Esophagus muscularis mucosa (tissue), 4 donors: Measurements from ENCODE around the gene DTWD1.

ENCODE experiments used
- EP300 ChIP-seq: sonication (generic); formaldehyde crosslinking; IDR thresholded peaks from one replicate; pipeline ENCODE4 v1.6.1; 2017; ENCODE audit warnings: antibody characterized with exemption
- POLR2A ChIP-seq: fragments of 450-650 bp; IDR thresholded peaks from one replicate; pipeline ENCODE4 v1.6.1; 2017; ENCODE audit warnings: antibody characterized with exemption, moderate library complexity, mild to moderate bottlenecking, low read depth
- POLR2AphosphoS5 ChIP-seq, 2 donors: sonication (generic); formaldehyde crosslinking; IDR thresholded peaks; one replicate each; pipeline ENCODE4 v1.6.1; 2017; ENCODE audit warnings: antibody characterized with exemption in 2 of 2
- TF ChIP-seq, protein P1 (sequence below), 3 experiments: fragments of 200-600 bp in 2 of 3; fragments of 450-650 bp in 1 of 3; sonication (generic) in 2 of 3; IDR thresholded peaks; one replicate each; pipeline ENCODE4 v1.5.1; 2017 to 2019; ENCODE audit warnings: antibody characterized with exemption in 3 of 3, mild to moderate bottlenecking in 2 of 3, moderate library complexity in 1 of 3

DNA sequence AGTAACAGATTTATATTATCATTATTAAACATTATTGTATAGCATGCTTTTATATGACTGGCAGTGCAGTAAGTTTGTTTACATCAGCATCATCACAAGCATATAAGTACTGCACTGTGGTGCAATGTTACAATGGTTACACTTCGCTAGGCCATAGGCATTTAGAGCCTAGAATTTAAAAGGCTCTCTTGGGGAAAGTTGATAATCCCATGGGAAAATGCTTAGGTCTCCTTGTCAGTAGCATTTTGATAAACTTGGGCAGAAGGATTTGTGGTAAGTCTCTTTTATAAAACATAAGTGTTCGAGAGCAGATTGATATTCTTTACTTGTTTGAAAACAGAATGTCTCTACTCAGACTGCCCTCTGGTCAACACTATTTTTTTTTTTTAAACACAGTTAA, 7.5 kb downstream of the DTWD1 start:
- TF ChIP-seq POLR2A = no peak
- TF ChIP-seq, protein P1, sequence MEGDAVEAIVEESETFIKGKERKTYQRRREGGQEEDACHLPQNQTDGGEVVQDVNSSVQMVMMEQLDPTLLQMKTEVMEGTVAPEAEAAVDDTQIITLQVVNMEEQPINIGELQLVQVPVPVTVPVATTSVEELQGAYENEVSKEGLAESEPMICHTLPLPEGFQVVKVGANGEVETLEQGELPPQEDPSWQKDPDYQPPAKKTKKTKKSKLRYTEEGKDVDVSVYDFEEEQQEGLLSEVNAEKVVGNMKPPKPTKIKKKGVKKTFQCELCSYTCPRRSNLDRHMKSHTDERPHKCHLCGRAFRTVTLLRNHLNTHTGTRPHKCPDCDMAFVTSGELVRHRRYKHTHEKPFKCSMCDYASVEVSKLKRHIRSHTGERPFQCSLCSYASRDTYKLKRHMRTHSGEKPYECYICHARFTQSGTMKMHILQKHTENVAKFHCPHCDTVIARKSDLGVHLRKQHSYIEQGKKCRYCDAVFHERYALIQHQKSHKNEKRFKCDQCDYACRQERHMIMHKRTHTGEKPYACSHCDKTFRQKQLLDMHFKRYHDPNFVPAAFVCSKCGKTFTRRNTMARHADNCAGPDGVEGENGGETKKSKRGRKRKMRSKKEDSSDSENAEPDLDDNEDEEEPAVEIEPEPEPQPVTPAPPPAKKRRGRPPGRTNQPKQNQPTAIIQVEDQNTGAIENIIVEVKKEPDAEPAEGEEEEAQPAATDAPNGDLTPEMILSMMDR (IDR thresholded peaks at IDR 0.05) = no peak
- no peak for TF ChIP-seq EP300
- no peak for TF ChIP-seq POLR2AphosphoS5 (IDR thresholded peaks at IDR 0.05)
